A673 (cell line): ENCODE results near the gene RAD21L1.

Source experiments
- EZH2 ChIP-seq: fragments of 200-600 bp; sonication (generic); IDR thresholded peaks from 2 replicates; pipeline ENCODE4 v1.6.1; 2017; ENCODE audit warnings: borderline replicate concordance, low read depth, mild to moderate bottlenecking, mixed read lengths, antibody characterized with exemption, low read length; ENCODE audit not compliant: poor library complexity, severe bottlenecking
- TF ChIP-seq, protein P1 (sequence below): fragments of 300-800, 200-600 bp; sonication (generic); conservative IDR thresholded peaks from 2 replicates; pipeline ENCODE4 v1.5.1; 2017; ENCODE audit warnings: low read depth, mild to moderate bottlenecking, antibody characterized with exemption, low read length, moderate library complexity, mixed read lengths

DNA sequence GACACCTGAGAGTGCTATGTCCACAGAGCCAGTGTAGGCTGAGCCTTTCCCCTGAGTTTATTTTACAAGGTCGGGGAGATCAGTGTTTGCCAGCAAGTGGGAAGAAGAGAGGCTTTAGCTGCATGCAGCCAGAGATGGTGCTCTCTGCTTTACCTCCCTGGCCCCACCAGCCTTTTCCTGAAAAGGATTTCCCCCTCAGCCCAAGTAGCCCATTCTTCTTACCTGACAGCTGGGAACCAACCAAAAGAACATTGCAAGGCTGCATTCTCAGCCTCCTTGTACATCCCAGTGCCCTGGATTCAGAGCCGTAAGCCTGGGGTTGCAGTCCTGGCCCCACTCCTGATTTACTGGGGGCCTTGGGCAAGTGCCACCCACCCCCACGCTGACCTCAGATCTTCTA lies 57.1 kb downstream of the RAD21L1 start:
- TF ChIP-seq, protein P1, sequence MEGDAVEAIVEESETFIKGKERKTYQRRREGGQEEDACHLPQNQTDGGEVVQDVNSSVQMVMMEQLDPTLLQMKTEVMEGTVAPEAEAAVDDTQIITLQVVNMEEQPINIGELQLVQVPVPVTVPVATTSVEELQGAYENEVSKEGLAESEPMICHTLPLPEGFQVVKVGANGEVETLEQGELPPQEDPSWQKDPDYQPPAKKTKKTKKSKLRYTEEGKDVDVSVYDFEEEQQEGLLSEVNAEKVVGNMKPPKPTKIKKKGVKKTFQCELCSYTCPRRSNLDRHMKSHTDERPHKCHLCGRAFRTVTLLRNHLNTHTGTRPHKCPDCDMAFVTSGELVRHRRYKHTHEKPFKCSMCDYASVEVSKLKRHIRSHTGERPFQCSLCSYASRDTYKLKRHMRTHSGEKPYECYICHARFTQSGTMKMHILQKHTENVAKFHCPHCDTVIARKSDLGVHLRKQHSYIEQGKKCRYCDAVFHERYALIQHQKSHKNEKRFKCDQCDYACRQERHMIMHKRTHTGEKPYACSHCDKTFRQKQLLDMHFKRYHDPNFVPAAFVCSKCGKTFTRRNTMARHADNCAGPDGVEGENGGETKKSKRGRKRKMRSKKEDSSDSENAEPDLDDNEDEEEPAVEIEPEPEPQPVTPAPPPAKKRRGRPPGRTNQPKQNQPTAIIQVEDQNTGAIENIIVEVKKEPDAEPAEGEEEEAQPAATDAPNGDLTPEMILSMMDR: no peak
- no peak for TF ChIP-seq EZH2
